ENCODE data around the gene ADGRB3. TPM values are rescaled to one million over a fixed set of nuclear protein-coding genes. Genes with fewer than 3 reads are reported as not detected.

ADGRB3 gene
- total and polyA plus RNA-seq, 10 of the 15 experiments (the other 5 are each of a cell fraction or from before 2014, with no cell fraction given) = 0.03 to 0.06 TPM; not detected in 8

- H3K4me3 ChIP-seq = no peak overlapping the region
- SMC1A ChIA-PET (ENCODE audit: uncharacterized antibody, unreplicated experiment) = no interaction called here
- no peaks in the 10 kb centered on the region for H3K79me2 ChIP-seq (ENCODE audit: control insufficient read depth, insufficient read depth, low read length)
- H3K4me2 ChIP-seq (ENCODE audit: control insufficient read depth, insufficient read depth) = no peak overlapping the region
- no peaks in the 10 kb centered on the region for H3K36me3 ChIP-seq (ENCODE audit: control insufficient read depth in 2 of 2, insufficient read depth in 2 of 2, low read length in 1 of 2)
- in situ Hi-C loops (cut with MboI) = no loop called here
- RAD21 ChIA-PET (ENCODE audit: unreplicated experiment) = no interaction called here
- ATAC-seq (no peak), DNase-seq (ENCODE audit: low read depth, low spot score) (no peak), FAIRE-seq (no peak)
- H4K20me1 ChIP-seq (ENCODE audit: control insufficient read depth, insufficient read depth) = no peaks in the 10 kb centered on the region
- CTCF ChIA-PET = no interaction called here
- H3K9ac ChIP-seq (ENCODE audit: control insufficient read depth, insufficient read depth, low read length) = no peak overlapping the region
- no peaks in the 10 kb centered on the region for H3K9me3 ChIP-seq (replicated peaks; ENCODE audit: control insufficient read depth, insufficient read depth, low read length)
- intact Hi-C loops (cut with micrococcal nuclease; ENCODE audit: unreplicated experiment) = no loop called here
- H3K4me1 ChIP-seq (ENCODE audit: control insufficient read depth, insufficient read depth, low read length) = no peaks in the 10 kb centered on the region
- H3K27ac ChIP-seq (ENCODE audit: control insufficient read depth, insufficient read depth) = no peak overlapping the region
- no peaks in the 10 kb centered on the region for H3K27me3 ChIP-seq (replicated peaks in 1 of 2; ENCODE audit: control insufficient read depth in 2 of 2, insufficient read depth in 2 of 2, low read length in 1 of 2)
- no peak for TF ChIP-seq CHD1 (IDR thresholded peaks at IDR 0.05; ENCODE audit: low read depth, low read length)
- TF ChIP-seq MYC (IDR thresholded peaks at IDR 0.05; ENCODE audit: insufficient read depth, insufficient read length, insufficient replicate concordance, low read length, severe bottlenecking) = no peak
- TF ChIP-seq SIX5 (IDR thresholded peaks at IDR 0.05; ENCODE audit: low read depth, low read length, severe bottlenecking) = no peak
- TF ChIP-seq ZNF687 (IDR thresholded peaks at IDR 0.05) = no peak
- no peak for TF ChIP-seq RUNX3 (IDR thresholded peaks at IDR 0.05; ENCODE audit: low read length)
- TF ChIP-seq SMC3 (IDR thresholded peaks at IDR 0.05; ENCODE audit: borderline replicate concordance, low read length) = no peak
- TF ChIP-seq WRNIP1 (IDR thresholded peaks at IDR 0.05; ENCODE audit: borderline replicate concordance, low read depth, low read length) = no peak
- no peak for TF ChIP-seq POLR2A (IDR thresholded peaks at IDR 0.05; ENCODE audit: low read depth, low read length)
- no peak for TF ChIP-seq RCOR1 (conservative IDR thresholded peaks at IDR 0.05; ENCODE audit: low read depth, low read length)
- TF ChIP-seq KDM1A (IDR thresholded peaks at IDR 0.05; ENCODE audit: borderline replicate concordance) = no peak
- TF ChIP-seq SRF (IDR thresholded peaks at IDR 0.05; ENCODE audit: low read depth in 2 of 2, low read length in 2 of 2) = no peak
- POLR2A ChIA-PET = no interaction called here
- H2AFZ ChIP-seq (ENCODE audit: control insufficient read depth, low read depth, low read length) = no peak overlapping the region
- no TSS peak for BruUV-seq (replicated peaks)
Observed at GRCh38 chr6:69097948-69098347, 462.9 kb downstream of the ADGRB3 start.
